GM19455 (cell line): ENCODE measurements around the gene CBR3.
A peak's percentile ranks its signal among the peaks of the same experiment; 100 is the strongest.

Source experiments
- ATAC-seq: cut with Tn5 transposase; IDR thresholded peaks from one replicate; pipeline ENCODE4 v1.9.1; 2021; ENCODE audit not compliant: unreplicated experiment

CBR3 gene

GRCh38 chr21:36149788-36150711, 15.2 kb downstream of the CBR3 start:
- ATAC-seq, result no peak

GRCh38 chr21:36155603-36156338, 20.9 kb downstream of the CBR3 start:
- ATAC-seq, result no peak

- peak; percentile 87 for ATAC-seq
Observed at GRCh38 chr21:36156339-36156814, 21.5 kb downstream of the CBR3 start.

GRCh38 chr21:36156815-36157670, 22.2 kb downstream of the CBR3 start, which contains the start of gene DOP1B:
Gene DOP1B (plus strand): TSS chr21:36156824. CDS start chr21:36164734, 7,910 bp downstream.
- ATAC-seq, result peak; percentile 30

DNA sequence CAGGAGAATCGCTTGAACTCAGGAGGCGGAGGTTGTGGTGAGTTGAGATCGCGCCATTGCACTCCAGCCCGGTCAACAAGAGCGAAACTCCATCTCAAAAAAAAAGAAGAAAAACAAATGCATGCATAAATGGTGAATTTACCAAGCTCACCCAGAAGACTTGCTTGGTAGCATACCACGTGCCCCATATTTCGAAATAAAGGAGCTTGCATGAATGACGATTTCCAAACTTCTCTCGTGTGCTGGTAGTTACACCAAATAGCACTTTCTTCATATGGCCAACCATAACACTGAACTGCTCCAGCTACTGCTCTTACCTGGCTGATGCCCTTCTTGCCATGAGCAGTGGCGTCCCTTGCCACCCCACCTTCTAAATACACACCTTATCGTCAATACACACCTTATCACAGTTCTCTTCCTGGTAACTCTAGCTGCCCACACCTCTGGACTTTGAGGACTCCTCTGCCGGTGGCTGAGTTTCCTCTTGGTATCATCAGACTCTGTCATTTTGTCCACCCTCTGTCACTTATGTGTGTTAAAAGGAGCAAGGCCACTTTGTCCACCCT, 24.6 kb downstream of the CBR3 start:
- no peak for ATAC-seq

- no peak for ATAC-seq
Observed at GRCh38 chr21:36160850-36161178, 25.9 kb downstream of the CBR3 start.

DNA sequence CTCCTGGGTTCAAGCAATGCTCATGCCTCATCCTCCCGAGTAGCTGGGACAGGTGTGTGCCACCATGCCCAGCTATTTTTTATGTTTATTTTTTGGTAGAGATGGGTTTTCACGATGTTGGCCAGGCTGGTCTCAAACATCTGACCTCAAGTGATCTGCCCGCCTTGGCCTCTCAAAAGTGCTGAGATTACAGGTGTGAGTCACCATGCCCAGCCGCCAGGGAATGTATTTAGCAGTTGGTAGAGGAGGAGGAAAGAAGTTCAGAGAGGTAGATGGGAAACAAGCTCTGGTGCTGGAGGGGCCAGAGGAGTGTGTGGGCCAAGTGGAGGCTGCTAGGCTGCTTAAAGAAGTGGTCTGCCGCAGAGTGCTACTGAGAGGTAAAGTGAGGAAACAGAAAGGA, 27.8 kb downstream of the CBR3 start:
- ATAC-seq, result no peak

DNA sequence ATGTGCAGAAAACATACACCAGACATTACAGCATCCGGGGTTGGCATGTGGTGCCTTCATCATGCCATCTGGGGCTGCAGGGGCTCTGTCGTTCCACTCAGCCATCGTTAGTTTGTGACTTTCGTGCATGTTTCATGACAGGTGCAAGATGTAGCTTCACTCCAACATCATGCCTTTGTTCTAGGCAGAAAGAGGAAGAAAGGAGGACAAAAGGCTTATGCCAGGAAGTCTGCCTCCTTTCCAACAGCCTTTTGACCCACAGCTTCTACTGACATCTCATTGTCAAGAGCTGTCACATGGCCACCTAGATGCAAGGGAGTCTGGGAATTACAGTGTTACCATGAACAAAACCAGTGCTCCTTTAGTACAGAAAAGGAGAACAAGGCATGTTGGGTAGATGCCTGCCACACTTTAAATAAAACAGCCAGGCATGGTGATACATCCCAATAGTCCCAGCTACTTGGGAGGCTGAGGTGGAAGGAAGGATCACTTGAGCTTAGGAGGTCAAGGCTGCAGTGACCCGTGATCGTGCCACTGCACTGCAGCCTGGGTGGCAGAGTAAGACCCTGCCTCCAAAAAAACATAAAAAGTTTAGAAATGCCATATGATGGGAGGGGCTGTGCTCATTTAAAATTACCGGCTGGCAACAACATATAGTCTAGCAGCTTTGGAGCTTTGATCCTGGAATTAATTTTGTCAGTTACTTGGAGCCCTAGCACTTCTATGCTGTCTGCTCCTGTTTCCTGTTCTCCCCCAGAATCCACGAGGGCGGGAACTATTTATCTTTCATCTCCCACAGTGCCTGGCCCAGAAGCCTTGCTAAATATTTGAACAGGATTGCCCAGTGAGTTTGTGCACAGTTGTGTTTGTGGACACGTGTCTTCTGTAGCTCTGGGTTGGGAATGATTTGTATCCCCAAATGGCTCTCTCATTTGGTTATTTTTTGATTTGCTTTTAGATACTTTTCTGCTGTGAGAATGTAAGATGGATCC, 29.2 kb downstream of the CBR3 start:
- ATAC-seq, result no peak

DNA sequence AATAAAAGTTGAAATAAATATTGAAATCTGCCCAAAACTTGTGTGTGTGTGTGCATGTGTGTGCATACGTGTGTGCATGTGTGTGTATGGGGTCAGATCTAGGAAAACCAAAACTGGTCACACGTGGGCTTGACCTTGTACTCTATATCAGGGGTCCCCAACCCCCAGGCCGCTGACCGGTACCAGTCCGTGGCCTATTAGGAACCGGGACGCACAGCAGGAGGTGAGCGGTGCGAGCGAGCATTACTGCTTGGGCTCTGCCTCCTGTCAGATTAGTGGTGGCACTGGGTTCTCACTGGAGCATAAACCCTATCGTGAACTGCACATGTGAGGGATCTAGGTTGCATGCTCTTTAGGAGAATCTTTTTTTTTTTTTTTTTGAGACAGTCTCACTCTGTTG, 30.5 kb downstream of the CBR3 start:
- ATAC-seq, result no peak

DNA sequence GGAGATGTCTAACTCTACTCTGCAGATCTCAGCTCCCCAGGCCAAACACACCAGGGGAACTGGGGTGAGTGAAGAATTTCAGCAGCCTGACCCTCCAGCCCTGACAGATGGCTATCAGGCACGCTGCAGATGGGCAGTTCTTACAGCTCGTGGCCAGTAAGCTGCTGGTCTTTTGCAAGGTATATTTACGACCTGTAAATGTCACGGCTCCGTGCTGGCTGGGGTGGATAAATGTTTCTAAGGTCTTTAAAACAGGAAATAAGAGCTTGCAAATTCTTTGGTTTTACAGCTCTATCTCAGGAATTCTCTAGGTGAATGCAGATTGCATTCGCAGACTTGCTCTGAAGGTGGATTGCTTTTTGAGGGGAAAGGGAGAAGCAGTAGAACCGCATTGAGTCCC, 31.8 kb downstream of the CBR3 start:
- ATAC-seq, result no peak

- ATAC-seq, result no peak
Observed at GRCh38 chr21:36167541-36167940, 32.7 kb downstream of the CBR3 start.

GRCh38 chr21:36169470-36170128, 34.7 kb downstream of the CBR3 start:
- no peak for ATAC-seq

DNA sequence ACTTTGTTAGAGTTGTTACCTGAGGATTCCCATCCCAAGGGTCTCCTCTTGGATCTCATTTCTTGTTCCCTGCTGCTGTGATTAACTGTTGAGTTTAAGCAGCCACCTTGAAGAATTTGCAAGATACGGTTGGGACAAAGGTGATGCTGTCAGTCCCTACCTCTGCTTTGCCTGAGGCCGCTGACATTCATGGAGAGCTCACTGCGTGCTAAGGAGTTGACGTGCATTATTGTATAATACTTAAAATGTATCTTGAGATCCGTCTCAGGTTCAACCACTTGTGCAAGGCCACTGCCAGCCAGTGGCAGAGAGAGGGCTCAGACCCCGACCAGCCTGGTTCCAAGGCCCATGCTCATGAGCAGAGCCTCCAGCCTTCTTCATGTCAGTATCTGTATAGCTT, 35.9 kb downstream of the CBR3 start:
- ATAC-seq, result no peak

- ATAC-seq, result no peak
Observed at GRCh38 chr21:36171336-36171735, 36.5 kb downstream of the CBR3 start.

DNA sequence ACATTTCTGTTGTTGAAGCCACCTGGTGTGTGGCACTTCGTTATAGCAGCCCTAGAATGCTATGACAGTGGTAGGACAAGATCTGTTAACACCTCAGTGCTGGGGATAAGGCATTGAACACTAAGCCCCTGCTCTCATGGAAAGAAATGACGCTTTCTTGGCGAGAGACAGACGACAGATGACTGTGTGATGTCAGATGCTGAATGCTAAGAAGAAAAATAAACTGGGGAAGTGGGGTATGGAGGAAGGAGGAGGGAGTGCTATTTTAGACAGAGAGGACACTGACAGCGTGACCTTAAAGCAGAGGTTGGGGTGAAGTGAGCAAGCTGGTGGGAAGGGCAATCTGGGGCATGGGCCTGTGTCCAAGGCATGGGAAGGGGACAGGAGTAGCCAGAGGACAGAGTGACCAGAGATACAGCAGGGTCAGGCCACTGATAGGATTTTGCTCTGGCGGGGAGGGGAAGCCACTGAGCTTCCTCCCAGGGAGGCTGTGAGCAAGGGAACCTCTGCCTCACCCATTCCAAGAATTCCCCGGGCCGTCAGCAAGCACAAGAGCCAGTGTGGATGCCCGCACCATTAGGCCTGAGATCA, 37.0 kb downstream of the CBR3 start:
- ATAC-seq, result no peak

DNA sequence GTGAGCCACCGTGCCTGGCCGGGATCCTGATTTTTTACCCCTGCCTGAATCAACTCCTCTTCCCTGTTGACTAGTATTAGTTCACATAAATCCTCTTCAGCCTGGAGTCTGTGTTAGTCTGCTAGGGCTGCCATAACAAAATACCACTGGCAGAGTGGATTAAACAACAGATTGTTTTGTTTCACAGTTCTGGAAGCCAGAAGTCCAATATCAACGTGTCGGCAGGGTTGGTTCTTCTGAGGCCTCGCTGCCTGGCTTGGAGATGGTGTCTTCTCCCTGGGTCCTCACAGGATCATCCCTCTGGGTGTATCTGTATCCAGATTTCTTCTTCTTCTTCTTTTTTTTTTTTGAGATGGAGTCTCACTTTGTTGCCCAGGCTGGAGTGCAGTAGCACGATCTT, 39.9 kb downstream of the CBR3 start:
- no peak for ATAC-seq

- no peak for ATAC-seq
Observed at GRCh38 chr21:36175771-36176565, 41.1 kb downstream of the CBR3 start.

DNA sequence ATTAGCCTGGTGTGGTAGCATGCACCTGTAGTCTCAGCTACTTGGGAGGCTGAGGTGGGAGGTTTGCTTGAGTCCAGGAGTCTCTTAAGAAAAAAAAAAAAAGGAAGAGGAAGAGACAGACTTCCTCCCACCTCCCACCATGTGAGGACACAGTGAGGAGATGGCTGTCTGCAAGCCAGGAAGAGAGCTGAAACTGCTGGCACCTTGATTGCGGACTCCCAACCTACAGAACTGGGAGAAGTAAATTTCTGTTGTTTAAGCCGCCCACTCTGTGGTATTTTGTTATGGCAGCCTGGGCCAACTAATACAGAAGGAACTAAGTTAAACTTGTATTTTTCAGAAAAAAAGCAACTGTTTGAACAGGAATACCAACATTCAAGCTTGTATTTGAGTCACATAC, 43.5 kb downstream of the CBR3 start:
- ATAC-seq, result no peak
